Measurements from ENCODE around the gene HLTF.
A peak's percentile ranks its signal among the peaks of the same experiment; 100 is the strongest.

HLTF gene

GRCh38 chr3:149042789-149043386, 43.4 kb downstream of the HLTF start:
- peak overlapping the region in 1 of 2 experiments; percentile 11 for H3K27ac ChIP-seq (ENCODE audit: insufficient read depth in 1 of 2, low read depth in 1 of 2, low read length in 2 of 2, poor library complexity in 1 of 2, severe bottlenecking in 2 of 2)
- H3K36me3 ChIP-seq (ENCODE audit: control insufficient read depth in 4 of 4, insufficient read depth in 4 of 4, low read length in 3 of 4): peaks cover 14 to 70% (median 34%) of the 10 kb centered on the region in 4 experiments
- DNase-seq: peak in 2 of 3 donors; percentile 18 to 27
- no peaks in the 10 kb centered on the region for H3K4me1 ChIP-seq (ENCODE audit: control extremely low read depth in 1 of 4, control insufficient read depth in 4 of 4, insufficient read depth in 4 of 4, low read length in 3 of 4)
- no peak overlapping the region for H3K4me3 ChIP-seq (ENCODE audit: control insufficient read depth in 1 of 7, extremely low read depth in 1 of 7, insufficient read depth in 4 of 7, low read depth in 2 of 7, low read length in 6 of 7)
- POLR2A ChIA-PET: no interaction called here
- no peaks in the 10 kb centered on the region for H3K27me3 ChIP-seq (replicated peaks in 2 of 5; ENCODE audit: control insufficient read depth in 4 of 5, insufficient read depth in 5 of 5, low read length in 4 of 5)
- 80% methylated on average over 1 of the region's 1 CpG for WGBS (ENCODE audit: insufficient coverage)
- CTCF ChIA-PET: interaction anchor here (0.9 to 1.5 kb wide), 5 partner anchors 12 to 33 kb away, joined by 3 to 6 read pairs (median 4); no protein-coding TSS in a partner anchor
- no peaks in the 10 kb centered on the region for H3K9me3 ChIP-seq (ENCODE audit: control extremely low read depth in 1 of 5, control insufficient read depth in 4 of 5, insufficient read depth in 2 of 5, low read depth in 1 of 5, low read length in 4 of 5)

DNA sequence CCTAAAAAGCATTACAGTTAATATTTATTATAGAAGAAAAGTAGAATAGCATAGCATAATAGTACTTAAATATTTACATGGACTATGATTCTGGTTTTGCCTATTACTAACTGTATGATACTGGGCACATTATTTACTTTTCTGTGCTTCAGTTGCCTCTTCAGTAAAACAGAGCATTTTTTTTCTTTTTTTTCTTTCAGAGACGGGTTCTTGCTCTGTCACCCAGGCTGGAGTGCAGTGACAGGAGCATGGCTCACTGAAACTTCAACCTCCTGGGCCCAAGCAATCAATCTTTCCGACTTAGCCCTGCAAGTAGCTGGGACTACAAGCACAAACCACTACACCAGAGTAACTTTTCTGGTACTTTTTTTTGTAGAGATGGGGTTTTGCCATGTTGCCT, 48.0 kb downstream of the HLTF start:
- no CpG with 5 or more reads among the region's 2 CpGs for WGBS (ENCODE audit: insufficient coverage)
- no peaks in the 10 kb centered on the region for H3K27me3 ChIP-seq (replicated peaks in 2 of 5; ENCODE audit: control insufficient read depth in 4 of 5, insufficient read depth in 5 of 5, low read length in 4 of 5)
- H3K27ac ChIP-seq (ENCODE audit: insufficient read depth in 1 of 2, low read depth in 1 of 2, low read length in 2 of 2, poor library complexity in 1 of 2, severe bottlenecking in 2 of 2): no peak overlapping the region
- H3K4me1 ChIP-seq (ENCODE audit: control extremely low read depth in 1 of 4, control insufficient read depth in 4 of 4, insufficient read depth in 4 of 4, low read length in 3 of 4): no peaks in the 10 kb centered on the region
- no peak for DNase-seq
- H3K4me3 ChIP-seq (ENCODE audit: control insufficient read depth in 1 of 7, extremely low read depth in 1 of 7, insufficient read depth in 4 of 7, low read depth in 2 of 7, low read length in 6 of 7): no peak overlapping the region
- peaks cover 15 to 61% (median 30%) of the 10 kb centered on the region in 4 experiments for H3K36me3 ChIP-seq (ENCODE audit: control insufficient read depth in 4 of 4, insufficient read depth in 4 of 4, low read length in 3 of 4)
- POLR2A ChIA-PET: no interaction called here
- H3K9me3 ChIP-seq (ENCODE audit: control extremely low read depth in 1 of 5, control insufficient read depth in 4 of 5, insufficient read depth in 2 of 5, low read depth in 1 of 5, low read length in 4 of 5): no peaks in the 10 kb centered on the region
- CTCF ChIA-PET: interaction anchor here (2.1 kb wide), 1 partner anchor 9 kb away, joined by 9 read pairs; no protein-coding TSS in a partner anchor

GRCh38 chr3:149037684-149038083, 48.6 kb downstream of the HLTF start:
- WGBS (ENCODE audit: insufficient coverage): 98% methylated on average over 4 of the region's 4 CpGs
- no peak overlapping the region for H3K27ac ChIP-seq (ENCODE audit: insufficient read depth in 1 of 2, low read depth in 1 of 2, low read length in 2 of 2, poor library complexity in 1 of 2, severe bottlenecking in 2 of 2)
- H3K4me1 ChIP-seq (ENCODE audit: control extremely low read depth in 1 of 4, control insufficient read depth in 4 of 4, insufficient read depth in 4 of 4, low read length in 3 of 4): no peaks in the 10 kb centered on the region
- DNase-seq: no peak
- no peaks in the 10 kb centered on the region for H3K27me3 ChIP-seq (replicated peaks in 2 of 5; ENCODE audit: control insufficient read depth in 4 of 5, insufficient read depth in 5 of 5, low read length in 4 of 5)
- ChIA-PET POLR2A (no interaction called here), CTCF (interaction anchor here (2.1 kb wide), 1 partner anchor 10 kb away, joined by 9 read pairs; no protein-coding TSS in a partner anchor)
- H3K36me3 ChIP-seq (ENCODE audit: control insufficient read depth in 4 of 4, insufficient read depth in 4 of 4, low read length in 3 of 4): peaks cover 15 to 64% (median 30%) of the 10 kb centered on the region in 4 experiments
- H3K4me3 ChIP-seq (ENCODE audit: control insufficient read depth in 1 of 7, extremely low read depth in 1 of 7, insufficient read depth in 4 of 7, low read depth in 2 of 7, low read length in 6 of 7): no peak overlapping the region
- H3K9me3 ChIP-seq (ENCODE audit: control extremely low read depth in 1 of 5, control insufficient read depth in 4 of 5, insufficient read depth in 2 of 5, low read depth in 1 of 5, low read length in 4 of 5): no peaks in the 10 kb centered on the region

- H3K9me3 ChIP-seq (ENCODE audit: control extremely low read depth in 1 of 5, control insufficient read depth in 4 of 5, insufficient read depth in 2 of 5, low read depth in 1 of 5, low read length in 4 of 5): no peaks in the 10 kb centered on the region
- peaks cover 5 to 48% (median 29%) of the 10 kb centered on the region in 4 experiments for H3K36me3 ChIP-seq (ENCODE audit: control insufficient read depth in 4 of 4, insufficient read depth in 4 of 4, low read length in 3 of 4)
- H3K4me3 ChIP-seq (ENCODE audit: control insufficient read depth in 1 of 7, extremely low read depth in 1 of 7, insufficient read depth in 4 of 7, low read depth in 2 of 7, low read length in 6 of 7): no peak overlapping the region
- CTCF ChIA-PET: interaction anchor here (0.9 to 1.5 kb wide), 3 partner anchors 9 to 11 kb away, joined by 3 to 4 read pairs (median 4); no protein-coding TSS in a partner anchor
- no peaks in the 10 kb centered on the region for H3K4me1 ChIP-seq (ENCODE audit: control extremely low read depth in 1 of 4, control insufficient read depth in 4 of 4, insufficient read depth in 4 of 4, low read length in 3 of 4)
- POLR2A ChIA-PET: no interaction called here
- no CpG with 5 or more reads among the region's 2 CpGs for WGBS (ENCODE audit: insufficient coverage)
- H3K27ac ChIP-seq (ENCODE audit: insufficient read depth in 1 of 2, low read depth in 1 of 2, low read length in 2 of 2, poor library complexity in 1 of 2, severe bottlenecking in 2 of 2): no peak overlapping the region
- no peaks in the 10 kb centered on the region for H3K27me3 ChIP-seq (replicated peaks in 2 of 5; ENCODE audit: control insufficient read depth in 4 of 5, insufficient read depth in 5 of 5, low read length in 4 of 5)
- DNase-seq: no peak
Measured at GRCh38 chr3:149031096-149031495, 55.2 kb downstream of the HLTF start.

DNA sequence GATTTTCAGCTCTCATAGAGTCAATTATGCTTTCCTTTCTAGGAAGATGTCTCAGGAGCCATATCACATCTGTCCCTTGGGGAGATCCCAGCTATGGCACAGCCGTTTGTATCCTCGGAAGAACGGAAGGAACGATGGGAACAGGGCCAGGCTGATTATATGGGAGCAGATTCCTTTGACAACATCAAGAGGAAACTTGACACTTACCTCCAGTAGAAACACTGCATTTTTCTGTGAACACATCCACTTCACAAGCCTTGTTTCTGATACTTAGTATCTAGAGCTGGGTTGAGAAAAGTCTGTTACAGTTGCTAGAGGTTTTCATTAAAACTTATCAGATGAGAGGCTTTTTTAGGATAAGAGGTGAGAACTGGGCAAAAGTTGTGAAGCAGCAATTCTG, 59.6 kb downstream of the HLTF start:
- no peak overlapping the region for H3K4me3 ChIP-seq (ENCODE audit: control insufficient read depth in 1 of 7, extremely low read depth in 1 of 7, insufficient read depth in 4 of 7, low read depth in 2 of 7, low read length in 6 of 7)
- H3K27ac ChIP-seq (ENCODE audit: insufficient read depth in 1 of 2, low read depth in 1 of 2, low read length in 2 of 2, poor library complexity in 1 of 2, severe bottlenecking in 2 of 2): no peak overlapping the region
- ChIA-PET POLR2A (no interaction called here), CTCF (interaction anchor here (0.7 to 1.8 kb wide), 3 partner anchors 12 to 72 kb away, joined by 3 to 6 read pairs (median 3); no protein-coding TSS in a partner anchor)
- no peak for DNase-seq
- H3K36me3 ChIP-seq (ENCODE audit: control insufficient read depth in 4 of 4, insufficient read depth in 4 of 4, low read length in 3 of 4): peaks cover 16 to 70% (median 53%) of the 10 kb centered on the region in 4 experiments
- WGBS (ENCODE audit: insufficient coverage): 86% methylated on average over 1 of the region's 4 CpGs
- H3K4me1 ChIP-seq (ENCODE audit: control extremely low read depth in 1 of 4, control insufficient read depth in 4 of 4, insufficient read depth in 4 of 4, low read length in 3 of 4): no peaks in the 10 kb centered on the region
- no peaks in the 10 kb centered on the region for H3K27me3 ChIP-seq (replicated peaks in 2 of 5; ENCODE audit: control insufficient read depth in 4 of 5, insufficient read depth in 5 of 5, low read length in 4 of 5)
- peaks cover 0 to 9% (median 3%) of the 10 kb centered on the region in 5 experiments for H3K9me3 ChIP-seq (ENCODE audit: control extremely low read depth in 1 of 5, control insufficient read depth in 4 of 5, insufficient read depth in 2 of 5, low read depth in 1 of 5, low read length in 4 of 5)

GRCh38 chr3:149023951-149024350, 62.4 kb downstream of the HLTF start:
- peaks cover 0 to 9% (median 3%) of the 10 kb centered on the region in 5 experiments for H3K9me3 ChIP-seq (ENCODE audit: control extremely low read depth in 1 of 5, control insufficient read depth in 4 of 5, insufficient read depth in 2 of 5, low read depth in 1 of 5, low read length in 4 of 5)
- no peaks in the 10 kb centered on the region for H3K4me1 ChIP-seq (ENCODE audit: control extremely low read depth in 1 of 4, control insufficient read depth in 4 of 4, insufficient read depth in 4 of 4, low read length in 3 of 4)
- H3K27ac ChIP-seq (ENCODE audit: insufficient read depth in 1 of 2, low read depth in 1 of 2, low read length in 2 of 2, poor library complexity in 1 of 2, severe bottlenecking in 2 of 2): no peak overlapping the region
- DNase-seq: peak in 2 of 3 donors; percentile 4 to 34
- peaks cover 14 to 76% (median 54%) of the 10 kb centered on the region in 4 experiments for H3K36me3 ChIP-seq (ENCODE audit: control insufficient read depth in 4 of 4, insufficient read depth in 4 of 4, low read length in 3 of 4)
- no peaks in the 10 kb centered on the region for H3K27me3 ChIP-seq (replicated peaks in 2 of 5; ENCODE audit: control insufficient read depth in 4 of 5, insufficient read depth in 5 of 5, low read length in 4 of 5)
- CTCF ChIA-PET: no interaction called here
- POLR2A ChIA-PET: no interaction called here
- no peak overlapping the region for H3K4me3 ChIP-seq (ENCODE audit: control insufficient read depth in 1 of 7, extremely low read depth in 1 of 7, insufficient read depth in 4 of 7, low read depth in 2 of 7, low read length in 6 of 7)
- 100% methylated on average over 2 of the region's 3 CpGs for WGBS (ENCODE audit: insufficient coverage)

DNA sequence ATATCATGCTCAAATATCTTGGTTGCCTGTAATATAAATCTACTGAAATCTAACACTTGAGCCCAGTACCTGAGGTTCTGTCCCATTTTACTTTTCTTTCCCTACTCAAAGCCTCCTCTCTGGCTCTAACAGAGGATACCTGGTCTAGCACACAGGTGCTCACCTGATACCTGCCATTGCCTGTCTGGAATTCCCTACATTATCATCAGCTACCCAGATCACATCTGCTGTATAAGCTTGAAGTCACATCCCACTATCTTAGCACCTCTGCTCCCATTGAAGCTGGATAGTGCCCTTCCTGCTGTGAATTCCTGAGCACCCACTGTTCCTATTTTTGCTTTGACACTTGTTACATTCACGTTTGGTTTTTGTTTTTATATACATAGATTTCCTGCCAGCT, 64.5 kb downstream of the HLTF start:
- Histone ChIP-seq H3K4me1 (ENCODE audit: control extremely low read depth in 1 of 4, control insufficient read depth in 4 of 4, insufficient read depth in 4 of 4, low read length in 3 of 4) (no peaks in the 10 kb centered on the region), H3K27me3 (replicated peaks in 2 of 5; ENCODE audit: control insufficient read depth in 4 of 5, insufficient read depth in 5 of 5, low read length in 4 of 5) (no peaks in the 10 kb centered on the region), H3K36me3 (ENCODE audit: control insufficient read depth in 4 of 4, insufficient read depth in 4 of 4, low read length in 3 of 4) (peaks cover 14 to 69% (median 49%) of the 10 kb centered on the region in 4 experiments), H3K4me3 (ENCODE audit: control insufficient read depth in 1 of 7, extremely low read depth in 1 of 7, insufficient read depth in 4 of 7, low read depth in 2 of 7, low read length in 6 of 7) (no peak overlapping the region), H3K9me3 (ENCODE audit: control extremely low read depth in 1 of 5, control insufficient read depth in 4 of 5, insufficient read depth in 2 of 5, low read depth in 1 of 5, low read length in 4 of 5) (peaks cover 0 to 9% (median 3%) of the 10 kb centered on the region in 5 experiments), H3K27ac (ENCODE audit: insufficient read depth in 1 of 2, low read depth in 1 of 2, low read length in 2 of 2, poor library complexity in 1 of 2, severe bottlenecking in 2 of 2) (no peak overlapping the region)
- CTCF ChIA-PET: interaction anchor here (0.6 to 1.4 kb wide), 5 partner anchors 9 to 91 kb away, joined by 3 to 5 read pairs (median 3); no protein-coding TSS in a partner anchor
- POLR2A ChIA-PET: no interaction called here
- DNase-seq: no peak
- WGBS (ENCODE audit: insufficient coverage): no CpG with 5 or more reads among the region's 1 CpG
